Breast epithelium (tissue), 3 donors: ENCODE results near the gene FABP2.
"Not testable (repeated sequence)": the region's sequence is repeated elsewhere in the genome, so short reads cannot be mapped to it uniquely, and the experiment has no call there.

ENCODE experiments used
- POLR2A ChIP-seq: fragments of 450-650 bp; IDR thresholded peaks from one replicate; pipeline ENCODE4 v1.6.1; 2016; ENCODE audit warnings: antibody characterized with exemption, mild to moderate bottlenecking, moderate library complexity
- TF ChIP-seq, protein P1 (sequence below), 3 donors: fragments of 450-650 bp; IDR thresholded peaks; one replicate each; pipeline ENCODE4 v1.5.1; 2016 to 2017; ENCODE audit warnings: antibody characterized with exemption in 3 of 3, mild to moderate bottlenecking in 3 of 3, moderate library complexity in 3 of 3

DNA sequence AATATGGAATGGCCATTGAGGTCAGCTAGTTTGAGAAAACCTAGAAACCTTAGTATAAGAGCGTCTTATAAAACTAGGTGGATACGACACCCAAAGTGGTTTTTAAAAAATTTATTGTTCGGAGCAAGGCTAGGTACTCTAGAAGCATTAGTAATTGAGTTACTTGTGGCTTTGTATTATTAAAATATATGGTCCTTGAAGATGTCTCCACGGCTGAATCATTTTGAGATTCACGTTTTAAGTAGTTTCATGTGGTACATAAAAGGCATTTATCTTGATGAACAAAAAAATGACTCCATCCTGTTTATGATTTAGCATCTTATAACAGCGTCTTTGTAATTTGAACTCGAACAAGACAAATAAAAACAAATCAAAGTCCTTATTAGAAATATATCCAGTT lies 44.9 kb upstream of the FABP2 start:
- TF ChIP-seq, protein P1, sequence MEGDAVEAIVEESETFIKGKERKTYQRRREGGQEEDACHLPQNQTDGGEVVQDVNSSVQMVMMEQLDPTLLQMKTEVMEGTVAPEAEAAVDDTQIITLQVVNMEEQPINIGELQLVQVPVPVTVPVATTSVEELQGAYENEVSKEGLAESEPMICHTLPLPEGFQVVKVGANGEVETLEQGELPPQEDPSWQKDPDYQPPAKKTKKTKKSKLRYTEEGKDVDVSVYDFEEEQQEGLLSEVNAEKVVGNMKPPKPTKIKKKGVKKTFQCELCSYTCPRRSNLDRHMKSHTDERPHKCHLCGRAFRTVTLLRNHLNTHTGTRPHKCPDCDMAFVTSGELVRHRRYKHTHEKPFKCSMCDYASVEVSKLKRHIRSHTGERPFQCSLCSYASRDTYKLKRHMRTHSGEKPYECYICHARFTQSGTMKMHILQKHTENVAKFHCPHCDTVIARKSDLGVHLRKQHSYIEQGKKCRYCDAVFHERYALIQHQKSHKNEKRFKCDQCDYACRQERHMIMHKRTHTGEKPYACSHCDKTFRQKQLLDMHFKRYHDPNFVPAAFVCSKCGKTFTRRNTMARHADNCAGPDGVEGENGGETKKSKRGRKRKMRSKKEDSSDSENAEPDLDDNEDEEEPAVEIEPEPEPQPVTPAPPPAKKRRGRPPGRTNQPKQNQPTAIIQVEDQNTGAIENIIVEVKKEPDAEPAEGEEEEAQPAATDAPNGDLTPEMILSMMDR (IDR thresholded peaks at IDR 0.05): not testable (repeated sequence)
- not testable (repeated sequence) for TF ChIP-seq POLR2A
